Measurements from ENCODE around the gene ZNF786.

DNA sequence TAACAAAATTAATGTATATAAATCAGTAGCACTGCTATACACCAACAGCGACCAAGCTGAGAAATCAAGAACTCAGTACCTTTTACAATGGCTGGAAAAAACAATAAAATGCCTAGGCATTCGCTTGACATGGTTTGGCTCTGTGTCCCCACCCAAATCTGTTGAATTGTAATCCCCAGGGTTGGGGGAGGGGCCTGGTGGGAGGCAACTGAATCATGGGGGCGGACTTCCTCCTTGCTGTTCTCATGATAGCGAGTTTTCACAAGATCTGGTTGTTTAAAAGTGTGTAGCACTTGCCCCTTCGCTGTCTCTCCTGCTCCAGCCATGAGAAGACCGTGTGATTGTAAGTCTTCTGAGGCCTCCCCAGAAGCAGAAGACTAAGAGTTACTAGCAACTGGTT, 8.6 kb downstream of the ZNF786 start:
- TF ChIP-seq, protein P1, sequence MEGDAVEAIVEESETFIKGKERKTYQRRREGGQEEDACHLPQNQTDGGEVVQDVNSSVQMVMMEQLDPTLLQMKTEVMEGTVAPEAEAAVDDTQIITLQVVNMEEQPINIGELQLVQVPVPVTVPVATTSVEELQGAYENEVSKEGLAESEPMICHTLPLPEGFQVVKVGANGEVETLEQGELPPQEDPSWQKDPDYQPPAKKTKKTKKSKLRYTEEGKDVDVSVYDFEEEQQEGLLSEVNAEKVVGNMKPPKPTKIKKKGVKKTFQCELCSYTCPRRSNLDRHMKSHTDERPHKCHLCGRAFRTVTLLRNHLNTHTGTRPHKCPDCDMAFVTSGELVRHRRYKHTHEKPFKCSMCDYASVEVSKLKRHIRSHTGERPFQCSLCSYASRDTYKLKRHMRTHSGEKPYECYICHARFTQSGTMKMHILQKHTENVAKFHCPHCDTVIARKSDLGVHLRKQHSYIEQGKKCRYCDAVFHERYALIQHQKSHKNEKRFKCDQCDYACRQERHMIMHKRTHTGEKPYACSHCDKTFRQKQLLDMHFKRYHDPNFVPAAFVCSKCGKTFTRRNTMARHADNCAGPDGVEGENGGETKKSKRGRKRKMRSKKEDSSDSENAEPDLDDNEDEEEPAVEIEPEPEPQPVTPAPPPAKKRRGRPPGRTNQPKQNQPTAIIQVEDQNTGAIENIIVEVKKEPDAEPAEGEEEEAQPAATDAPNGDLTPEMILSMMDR (IDR thresholded peaks at IDR 0.05 in 4 of 5, conservative IDR thresholded peaks at IDR 0.05 in 1 of 5): no peak
- no peak for TF ChIP-seq POLR2A (IDR thresholded peaks at IDR 0.05)
